CD14-positive monocyte (primary cell): Measurements from ENCODE around the gene SLC16A13. TPM values are rescaled to one million over a fixed set of nuclear protein-coding genes. Genes with fewer than 3 reads are reported as not detected.

Experiments
- DNase-seq, 3 donors: peaks; one replicate each; pipeline ENCODE4 v3.0.0-alpha.2; 2011 to 2022
- H2AFZ ChIP-seq: 2 replicates; pipeline ENCODE4 v1.6.0; 2012; ENCODE audit warnings: mild to moderate bottlenecking, low read depth, low read length, inconsistent platforms; ENCODE audit not compliant: insufficient read depth, poor library complexity, severe bottlenecking
- H3K27ac ChIP-seq, 2 donors: 1 replicate in 1 of 2; 2 replicates in 1 of 2; pipeline ENCODE4 v1.5.1; 2012 to 2013; ENCODE audit warnings: low read length in 2 of 2, control low read depth in 1 of 2, inconsistent platforms in 1 of 2, low read depth in 1 of 2, mild to moderate bottlenecking in 1 of 2
- H3K27me3 ChIP-seq, 2 donors: one replicate each; pipeline versions ENCODE4 v1.6.0 to v1.6.1; 2011 to 2013; ENCODE audit warnings: low read length in 2 of 2; ENCODE audit not compliant: control insufficient read depth in 2 of 2, insufficient read depth in 2 of 2
- H3K36me3 ChIP-seq, 2 donors: replicated peaks in 1 of 2; 1 replicate in 1 of 2; 2 replicates in 1 of 2; pipeline versions ENCODE4 v1.5.1 to v1.6.1; 2012 to 2013; ENCODE audit warnings: low read length in 2 of 2, control low read depth in 1 of 2, inconsistent platforms in 1 of 2, mild to moderate bottlenecking in 1 of 2; ENCODE audit not compliant: insufficient read depth in 2 of 2, control insufficient read depth in 1 of 2
- H3K4me1 ChIP-seq, 2 donors: 1 replicate in 1 of 2; 2 replicates in 1 of 2; pipeline versions ENCODE4 v1.5.1 to v1.6.1; 2012 to 2013; ENCODE audit warnings: low read length in 2 of 2, control low read depth in 1 of 2, inconsistent platforms in 1 of 2, mild to moderate bottlenecking in 1 of 2, moderate library complexity in 1 of 2; ENCODE audit not compliant: insufficient read depth in 2 of 2, control insufficient read depth in 1 of 2
- H3K4me2 ChIP-seq: replicated peaks from 2 replicates; pipeline ENCODE3; 2012; ENCODE audit warnings: low read length, moderate library complexity, mild to moderate bottlenecking; ENCODE audit not compliant: poor library complexity, severe bottlenecking; ENCODE audit errors: extremely low read depth
- H3K4me3 ChIP-seq, 3 experiments: fragments of 200-600 bp in 1 of 3; sonication (generic) in 1 of 3; replicated peaks in 1 of 3; 1 replicate in 2 of 3; 2 replicates in 1 of 3; pipeline ENCODE4 v1.5.1; 2011 to 2013; ENCODE audit warnings: low read length in 3 of 3, mild to moderate bottlenecking in 3 of 3, control low read depth in 2 of 3, low read depth in 2 of 3, inconsistent platforms in 1 of 3, moderate library complexity in 1 of 3
- H3K79me2 ChIP-seq: 2 replicates; pipeline ENCODE4 v1.6.0; 2012; ENCODE audit warnings: mild to moderate bottlenecking, control low read depth, inconsistent platforms, low read length, moderate library complexity; ENCODE audit not compliant: insufficient read depth
- H3K9ac ChIP-seq: 2 replicates; pipeline ENCODE4 v1.6.0; 2017; ENCODE audit warnings: low read length, mild to moderate bottlenecking; ENCODE audit not compliant: insufficient read depth, poor library complexity, severe bottlenecking
- H3K9me3 ChIP-seq, 2 donors: replicated peaks in 1 of 2; 1 replicate in 1 of 2; 2 replicates in 1 of 2; pipeline versions ENCODE4 v1.5.1 to v1.6.1; 2012 to 2013; ENCODE audit warnings: low read length in 2 of 2, control low read depth in 1 of 2; ENCODE audit not compliant: control insufficient read depth in 1 of 2, insufficient read depth in 1 of 2
- H4K20me1 ChIP-seq: 2 replicates; pipeline ENCODE4 v1.6.0; 2012; ENCODE audit warnings: mild to moderate bottlenecking, low read length, control low read depth, moderate library complexity; ENCODE audit not compliant: insufficient read depth
- H3K27ac Mint-ChIP-seq, 7 donors: one replicate each; pipeline ENCODE4 v1.8.0; 2020; ENCODE audit warnings: mild to moderate bottlenecking in 7 of 7, mixed read lengths in 7 of 7, moderate library complexity in 6 of 7, inconsistent platforms in 2 of 7
- H3K27me3 Mint-ChIP-seq, 3 donors: one replicate each; pipeline ENCODE4 v1.8.0; 2021 to 2022; ENCODE audit warnings: low read depth in 3 of 3, mild to moderate bottlenecking in 3 of 3, mixed read lengths in 3 of 3, moderate library complexity in 3 of 3, inconsistent platforms in 1 of 3
- H3K36me3 Mint-ChIP-seq, 2 donors: one replicate each; pipeline ENCODE4 v1.8.0; 2020; ENCODE audit warnings: mixed read lengths in 2 of 2, inconsistent platforms in 1 of 2, mild to moderate bottlenecking in 1 of 2
- H3K4me1 Mint-ChIP-seq: one replicate; pipeline ENCODE4 v1.8.0; 2020; ENCODE audit warnings: mild to moderate bottlenecking, mixed read lengths
- H3K4me3 Mint-ChIP-seq, 2 donors: one replicate each; pipeline ENCODE4 v1.8.0; 2020; ENCODE audit warnings: mild to moderate bottlenecking in 2 of 2, mixed read lengths in 2 of 2, moderate library complexity in 1 of 2
- H3K9me3 Mint-ChIP-seq, 7 donors: one replicate each; pipeline ENCODE4 v1.8.0; 2020 to 2022; ENCODE audit warnings: mixed read lengths in 7 of 7, mild to moderate bottlenecking in 6 of 7, moderate library complexity in 6 of 7, inconsistent platforms in 2 of 7
- CTCF ChIP-seq: fragments of 200-600 bp; IDR thresholded peaks from one replicate; pipeline ENCODE4 v1.8.0; 2022; ENCODE audit warnings: antibody characterized with exemption, mild to moderate bottlenecking
- whole genome bisulfite sequencing: methylation state at CpG from one replicate; pipeline ENCODE4 v1.1.5; 2013; ENCODE audit warnings: missing lambda C conversion rate; ENCODE audit not compliant: insufficient coverage; 5-methylcytosine and 5-hydroxymethylcytosine counted together
- intact Hi-C, 2 donors: fragments of 100-400 bp; cut with micrococcal nuclease; formaldehyde crosslinking; loops; one replicate each; pipeline versions ENCODE4 v1.15.0 to v1.15.1; 2023
- polyA plus RNA-seq, 3 donors: library from polyadenylated mRNA; depleted of rRNA in 1 of 3; unstranded in 2 of 3; stranded (reverse) in 1 of 3; fragments of 300-500 nt in 2 of 3; fragments of >200 nt in 1 of 3; fragmentation: Illumina TruSeq in 2 of 3; gene quantifications; 1 replicate in 2 of 3; 2 replicates in 1 of 3; pipeline ENCODE4 v1.2.3, GENCODE V29; 2012 to 2021

SLC16A13 gene
- polyA plus RNA-seq, 3 donors, result 0.93 to 3.1 (median 2.2) TPM

DNA sequence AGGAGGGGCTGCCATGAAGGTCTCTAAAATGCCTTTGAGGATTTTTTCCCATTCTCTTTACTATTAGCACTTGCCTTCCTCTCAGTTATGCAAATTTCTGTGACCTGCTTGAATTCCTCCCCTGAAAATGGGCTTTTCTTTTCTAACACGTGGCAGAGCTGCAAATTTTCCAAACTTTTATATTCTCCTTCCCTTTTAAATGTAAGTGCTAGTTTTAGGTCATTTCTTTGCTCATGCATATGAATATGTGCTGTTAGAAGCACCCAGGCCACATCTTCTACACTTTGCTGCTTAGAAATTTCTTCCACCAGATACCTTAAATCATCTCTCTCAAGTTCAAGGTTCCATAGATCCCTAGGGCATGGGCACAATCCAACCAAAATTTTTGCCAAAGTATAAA is 32.5 kb downstream of the SLC16A13 start:
- Histone ChIP-seq H3K4me3 (no peak overlapping the region), H4K20me1 (no peaks in the 10 kb centered on the region), H3K27ac (no peak overlapping the region), H3K9ac (no peak overlapping the region), H3K4me2 (no peak overlapping the region), H3K27me3 (no peaks in the 10 kb centered on the region), H3K36me3 (no peaks in the 10 kb centered on the region), H3K79me2 (no peaks in the 10 kb centered on the region), H3K4me1 (peaks cover 7 to 20% of the 10 kb centered on the region in 2 donors), H3K9me3 (peaks cover 14 to 16% of the 10 kb centered on the region in 2 donors), H2AFZ (no peak overlapping the region)
- no peak for TF ChIP-seq CTCF
- Mint-ChIP-seq H3K27me3 (peaks cover 6 to 15% (median 6%) of the 10 kb centered on the region in 3 donors), H3K4me3 (no peak overlapping the region), H3K27ac (no peak overlapping the region), H3K36me3 (peaks cover 10 to 20% of the 10 kb centered on the region in 2 donors), H3K9me3 (peaks cover 11 to 23% (median 16%) of the 10 kb centered on the region in 7 donors), H3K4me1 (peaks cover 23% of the 10 kb centered on the region)
- intact Hi-C loops, result loop anchor here in 1 of 2 donors (5.0 kb wide), 1 partner anchor 699 kb away; no protein-coding TSS in a partner anchor
- no peak for DNase-seq
- WGBS, result no CpG with 5 or more reads among the region's 1 CpG

DNA sequence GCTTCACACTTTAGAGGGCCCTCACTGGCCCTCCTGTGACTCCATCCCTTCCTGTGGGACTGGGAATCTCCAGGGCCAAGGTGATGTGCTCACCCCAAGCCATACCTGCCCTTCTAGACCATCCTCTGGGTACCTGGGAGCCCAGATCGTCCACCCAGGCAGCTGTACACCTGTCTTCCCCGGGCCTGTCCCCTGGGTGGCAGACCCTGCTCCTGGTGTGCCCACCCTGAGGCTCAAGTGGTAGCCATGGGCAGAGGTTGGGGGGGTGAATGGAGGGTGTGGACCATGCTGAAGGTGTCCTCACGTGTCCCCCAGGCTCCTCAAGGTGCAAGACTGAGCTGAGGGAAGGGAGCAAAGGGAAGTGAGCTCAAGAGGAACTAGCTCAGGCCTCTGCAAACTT is 34.9 kb downstream of the SLC16A13 start:
- H3K9me3 ChIP-seq, result peaks cover 14 to 16% of the 10 kb centered on the region in 2 donors
- Mint-ChIP-seq H3K4me1 (peaks cover 6% of the 10 kb centered on the region), H3K36me3 (peaks cover 23 to 33% of the 10 kb centered on the region in 2 donors), H3K27me3 (peaks cover 4 to 11% (median 7%) of the 10 kb centered on the region in 3 donors), H3K9me3 (peaks cover 11 to 23% (median 17%) of the 10 kb centered on the region in 7 donors), H3K27ac (no peak overlapping the region), H3K4me3 (no peak overlapping the region)
- no peaks in the 10 kb centered on the region for H4K20me1 ChIP-seq
- WGBS, result 0% methylated on average over 1 of the region's 3 CpGs
- H3K4me3 ChIP-seq, result no peak overlapping the region
- peaks cover 0 to 5% of the 10 kb centered on the region in 2 donors for H3K4me1 ChIP-seq
- no peak overlapping the region for H3K27ac ChIP-seq
- intact Hi-C loops, result loop anchor here in 1 of 2 donors (10.0 kb wide), 1 partner anchor 1534 kb away; no protein-coding TSS in a partner anchor
- TF ChIP-seq CTCF, result no peak
- DNase-seq, result no peak
- no peak overlapping the region for H2AFZ ChIP-seq
- no peaks in the 10 kb centered on the region for H3K27me3 ChIP-seq
- no peaks in the 10 kb centered on the region for H3K79me2 ChIP-seq
- H3K4me2 ChIP-seq, result no peak overlapping the region
- peaks cover 0 to 3% of the 10 kb centered on the region in 2 donors for H3K36me3 ChIP-seq
- H3K9ac ChIP-seq, result no peak overlapping the region
